HG02571 (cell line): Measurements from ENCODE around the gene NXN.
"Not testable (repeated sequence)": the region's sequence is repeated elsewhere in the genome, so short reads cannot be mapped to it uniquely, and the experiment has no call there.

ENCODE experiments used
- ATAC-seq: cut with Tn5 transposase; IDR thresholded peaks from one replicate; pipeline ENCODE4 v1.9.1; 2021; ENCODE audit warnings: mild to moderate bottlenecking, moderate library complexity; ENCODE audit not compliant: unreplicated experiment

NXN gene

GRCh38 chr17:867896-868489, 111.6 kb downstream of the NXN start:
- no peak for ATAC-seq

GRCh38 chr17:867238-867637, 112.3 kb downstream of the NXN start:
- not testable (repeated sequence) for ATAC-seq

- no peak for ATAC-seq
Measured at GRCh38 chr17:866568-867103, 112.9 kb downstream of the NXN start.

GRCh38 chr17:864315-864714, 115.3 kb downstream of the NXN start:
- ATAC-seq: no peak

- no peak for ATAC-seq
Measured at GRCh38 chr17:863880-864279, 115.7 kb downstream of the NXN start.

GRCh38 chr17:862582-862981, 117.0 kb downstream of the NXN start:
- no peak for ATAC-seq

GRCh38 chr17:861364-861763, 118.2 kb downstream of the NXN start:
- ATAC-seq: no peak

- ATAC-seq: no peak
Measured at GRCh38 chr17:860805-861204, 118.8 kb downstream of the NXN start.

GRCh38 chr17:859824-860195, 119.8 kb downstream of the NXN start:
- no peak for ATAC-seq

GRCh38 chr17:859061-859823, 120.3 kb downstream of the NXN start:
- no peak for ATAC-seq

- no peak for ATAC-seq
Measured at GRCh38 chr17:856149-856548, 123.4 kb downstream of the NXN start.

GRCh38 chr17:855569-855968, 124.0 kb downstream of the NXN start:
- no peak for ATAC-seq

GRCh38 chr17:852850-853249, 126.7 kb downstream of the NXN start:
- ATAC-seq: not testable (repeated sequence)

GRCh38 chr17:852349-852748, 127.2 kb downstream of the NXN start:
- no peak for ATAC-seq

- no peak for ATAC-seq
Measured at GRCh38 chr17:851924-852323, 127.7 kb downstream of the NXN start.

GRCh38 chr17:850851-851763, 128.5 kb downstream of the NXN start:
- no peak for ATAC-seq

- ATAC-seq: no peak
Measured at GRCh38 chr17:850086-850850, 129.3 kb downstream of the NXN start.

- ATAC-seq: no peak
Measured at GRCh38 chr17:848402-848801, 131.2 kb downstream of the NXN start.

GRCh38 chr17:846901-847843, 132.4 kb downstream of the NXN start:
- no peak for ATAC-seq

GRCh38 chr17:841313-841712, 138.3 kb downstream of the NXN start:
- ATAC-seq: no peak
